A204.1 (cell line): Measurements from ENCODE around the gene OGA.

ENCODE experiments used
- FAIRE-seq: peaks from 2 replicates; lab custom pipeline; 2012; peaks lifted over from hg19 to GRCh38; lab: Jason Lieb, UNC

Gene OGA

DNA sequence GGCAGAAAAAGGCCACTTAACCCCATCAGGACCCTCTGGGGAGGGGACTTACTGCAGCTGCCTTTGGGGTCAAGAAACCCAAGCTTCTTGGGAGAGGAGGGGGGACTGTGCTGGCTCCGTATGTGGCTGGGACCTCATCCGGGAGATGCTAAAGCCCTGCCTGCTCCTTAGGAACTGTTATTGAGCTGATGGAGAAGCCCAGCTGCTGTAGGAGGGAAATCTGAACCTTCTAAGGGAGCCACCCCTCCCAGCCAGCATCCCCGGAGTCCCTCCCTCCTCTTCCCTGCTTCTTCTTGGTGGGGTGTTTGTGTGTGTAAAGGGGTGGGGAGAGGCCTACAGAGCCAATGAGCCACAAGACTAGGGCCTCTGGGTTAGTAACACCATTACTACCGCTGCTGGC, 17.1 kb upstream of the OGA start:
- no peak for FAIRE-seq

DNA sequence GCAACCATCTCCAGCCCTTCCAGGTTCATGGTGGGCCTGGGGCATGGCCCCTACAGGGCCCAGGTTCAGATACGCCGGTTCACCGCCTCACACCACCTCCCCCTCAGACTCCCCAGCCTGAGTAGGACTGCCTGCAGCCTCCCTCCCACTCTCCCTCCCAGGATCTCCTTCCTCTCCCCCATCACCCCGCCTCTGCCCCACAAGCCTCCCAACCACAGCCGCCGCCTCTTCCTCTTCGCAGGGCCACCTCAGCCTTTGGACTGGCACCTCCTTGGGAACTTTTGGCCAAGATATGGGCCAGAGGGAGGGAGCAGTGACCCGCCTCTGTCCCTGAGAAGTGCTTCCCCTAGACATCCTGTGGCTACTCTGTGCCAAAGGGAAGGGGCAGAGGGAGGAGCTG, 16.1 kb upstream of the OGA start:
- no peak for FAIRE-seq

DNA sequence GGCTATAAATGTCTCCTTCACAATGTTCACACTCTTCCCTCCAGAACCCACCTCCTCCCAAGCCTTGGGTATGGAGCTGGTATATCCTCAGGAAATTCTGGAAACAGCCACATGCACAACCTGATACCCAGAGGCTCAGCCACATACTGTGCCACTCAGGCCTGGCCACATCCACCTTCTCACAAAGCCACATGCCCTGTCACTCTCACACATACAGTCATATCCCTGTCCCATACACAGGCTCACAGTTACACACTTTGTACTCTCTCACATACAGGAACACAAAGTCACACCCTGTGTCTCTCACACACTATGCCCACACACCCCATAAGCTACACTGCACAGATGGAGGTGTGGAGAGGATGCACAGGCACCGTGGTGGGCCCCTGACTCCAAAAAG, 15.2 kb upstream of the OGA start:
- FAIRE-seq = no peak

DNA sequence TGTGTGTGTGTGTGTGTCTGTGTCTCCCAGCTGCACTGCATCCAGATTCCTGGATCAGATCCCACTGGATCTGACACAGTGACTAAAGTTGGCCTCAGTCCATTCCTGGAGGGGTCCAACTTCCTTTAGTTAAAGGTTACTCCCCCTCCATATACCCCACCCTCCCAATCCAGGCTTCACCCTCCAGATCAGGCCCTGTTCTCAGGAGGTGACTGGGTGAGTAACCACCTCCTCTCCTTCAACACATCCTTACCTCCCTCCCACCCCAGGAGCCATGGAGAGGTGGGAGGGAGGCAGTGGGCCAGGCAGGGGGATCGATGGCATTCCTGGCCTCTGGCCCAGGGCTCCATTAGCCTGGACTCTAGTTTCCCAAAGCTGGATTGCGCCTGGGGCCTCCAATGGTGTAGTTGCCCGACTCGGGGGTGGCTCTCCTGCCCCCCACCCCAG, 14.1 kb upstream of the OGA start:
- no peak for FAIRE-seq

DNA sequence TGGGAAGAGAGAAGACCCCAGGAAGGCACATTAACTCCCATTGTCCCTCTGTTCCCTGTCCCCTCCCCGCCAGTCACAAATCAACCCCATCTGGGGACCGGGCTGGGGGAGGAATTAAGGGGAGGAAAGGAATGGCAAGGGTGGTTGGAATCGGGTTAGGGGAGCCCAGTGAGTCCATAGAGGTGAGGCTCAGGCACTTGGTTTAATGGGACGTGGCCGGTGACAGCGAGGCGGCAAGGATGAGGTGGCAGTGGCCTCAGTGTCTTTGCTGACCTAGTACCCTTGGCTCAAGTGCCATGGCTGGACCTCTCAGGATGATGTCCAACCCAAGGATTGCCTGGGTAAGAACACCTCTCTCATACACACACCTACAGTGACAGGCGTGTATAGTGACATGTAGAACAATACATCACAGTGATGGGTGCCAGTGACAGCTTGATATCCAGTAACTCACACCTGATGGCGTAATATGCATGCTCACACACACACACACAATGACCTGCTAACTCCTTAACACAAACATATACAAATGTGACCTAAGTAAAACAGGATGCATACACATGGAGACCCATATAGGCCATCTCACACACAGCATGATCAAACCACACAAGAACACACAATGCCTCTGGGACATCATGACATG, 13.0 kb upstream of the OGA start:
- no peak for FAIRE-seq

DNA sequence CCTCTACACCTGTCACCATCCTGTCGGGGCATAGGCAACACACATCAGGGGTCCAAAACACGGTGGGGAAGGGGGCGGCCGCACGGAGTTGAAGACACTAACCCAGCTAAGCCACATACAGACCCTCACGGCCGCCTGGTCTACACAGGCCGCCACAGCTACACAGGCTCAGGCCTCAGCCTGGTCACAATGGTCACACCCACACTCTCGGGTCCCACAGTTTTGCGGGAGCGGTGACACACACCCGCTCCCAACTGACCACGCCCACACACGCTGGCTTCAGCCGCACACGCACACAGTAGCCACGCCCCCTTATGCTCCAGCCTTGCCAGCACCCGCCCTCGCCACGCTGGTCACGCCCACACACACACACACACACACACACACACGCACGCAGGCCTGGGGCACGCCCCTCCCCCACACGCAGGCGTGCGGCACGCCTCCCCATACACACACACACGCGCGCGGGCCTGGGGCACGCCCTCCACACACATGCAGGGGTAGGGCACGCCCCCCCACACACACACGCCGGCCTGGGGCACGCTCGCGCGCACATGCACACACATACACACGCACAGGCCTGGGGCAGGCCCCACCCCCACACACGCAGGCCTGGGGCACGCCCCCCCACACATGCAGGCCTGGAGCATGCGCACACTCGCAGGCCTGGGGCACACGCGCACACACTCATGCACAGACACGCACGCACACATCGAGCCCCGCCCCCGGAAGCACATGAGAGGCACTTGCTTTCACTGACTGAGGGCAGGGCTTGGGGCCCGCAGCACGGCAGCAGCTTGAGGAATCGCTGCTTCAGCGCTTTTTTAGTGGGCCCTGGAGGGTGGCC, 12.3 kb upstream of the OGA start:
- no peak for FAIRE-seq

DNA sequence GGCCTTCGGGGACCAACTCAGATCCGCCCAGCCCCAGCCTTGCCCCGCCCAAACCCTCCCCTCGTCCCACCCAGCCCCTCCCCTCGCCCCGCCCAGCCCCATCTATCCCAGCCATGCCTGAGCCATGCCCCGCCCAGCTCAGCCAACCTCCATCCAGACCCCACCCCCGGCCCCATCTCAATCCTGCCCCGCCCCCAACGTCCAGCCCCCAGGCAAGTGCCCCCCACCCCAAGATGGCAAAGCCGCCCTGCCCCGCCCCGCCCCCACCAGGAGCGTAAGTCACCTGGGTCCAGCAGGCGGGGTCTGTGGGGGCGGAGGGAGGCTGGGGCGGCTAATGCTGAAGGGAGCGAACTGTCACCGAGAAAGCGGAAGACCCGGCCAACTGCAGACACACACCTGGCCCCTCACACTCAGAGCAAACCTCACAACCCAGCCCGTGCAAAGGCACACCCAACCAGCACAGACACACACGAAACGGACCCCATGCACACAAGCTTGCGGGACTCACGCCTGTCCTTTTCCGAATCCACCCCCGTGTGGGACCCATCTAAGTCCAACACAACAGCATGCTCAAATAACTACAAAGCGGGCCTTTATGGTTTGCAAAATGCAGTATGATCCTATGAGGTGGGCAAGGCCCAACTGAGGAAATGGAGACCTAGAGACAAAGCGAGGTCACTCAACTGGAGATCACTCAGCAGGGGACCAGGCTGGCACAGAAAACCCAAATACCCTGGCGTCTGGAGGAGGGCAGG, 11.5 kb upstream of the OGA start:
- no peak for FAIRE-seq

DNA sequence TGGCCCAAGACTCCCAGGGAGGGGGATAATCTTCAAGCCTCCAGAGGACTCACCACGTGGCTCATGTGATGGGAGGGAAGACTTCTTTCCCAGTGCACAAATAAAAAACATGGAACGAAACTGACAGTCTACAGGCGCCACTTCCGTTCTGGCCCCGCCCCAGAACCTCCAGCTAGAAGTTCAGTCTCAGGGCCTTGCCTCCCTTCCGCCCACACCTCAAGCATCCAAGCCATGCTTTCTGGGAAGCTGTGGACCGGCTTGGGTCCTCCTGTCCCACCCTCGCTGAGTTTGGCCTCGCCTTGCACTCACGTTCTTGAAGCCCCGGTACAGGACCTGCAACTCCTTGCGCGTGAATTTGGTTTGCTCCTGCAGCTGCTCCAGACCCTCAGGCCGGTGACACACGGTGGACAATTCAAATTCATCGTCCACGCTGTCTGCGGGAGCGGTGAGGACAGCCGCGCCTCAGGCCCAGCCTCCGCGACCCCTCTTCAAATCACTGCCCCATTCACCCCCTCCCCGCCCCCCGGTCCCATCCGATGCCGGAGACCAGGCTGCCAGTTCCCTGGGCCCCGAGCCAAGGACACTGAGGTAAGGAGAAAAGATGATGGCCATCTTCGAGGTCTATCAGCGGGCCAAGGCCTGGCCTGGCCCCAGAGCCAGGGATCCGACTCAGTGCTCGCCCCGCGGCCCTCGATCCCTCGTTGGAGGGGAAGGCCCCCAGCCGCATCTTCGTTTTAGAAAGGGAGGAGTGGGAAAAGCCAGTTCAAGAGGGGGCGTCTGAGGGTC, 10.7 kb upstream of the OGA start:
- no peak for FAIRE-seq

DNA sequence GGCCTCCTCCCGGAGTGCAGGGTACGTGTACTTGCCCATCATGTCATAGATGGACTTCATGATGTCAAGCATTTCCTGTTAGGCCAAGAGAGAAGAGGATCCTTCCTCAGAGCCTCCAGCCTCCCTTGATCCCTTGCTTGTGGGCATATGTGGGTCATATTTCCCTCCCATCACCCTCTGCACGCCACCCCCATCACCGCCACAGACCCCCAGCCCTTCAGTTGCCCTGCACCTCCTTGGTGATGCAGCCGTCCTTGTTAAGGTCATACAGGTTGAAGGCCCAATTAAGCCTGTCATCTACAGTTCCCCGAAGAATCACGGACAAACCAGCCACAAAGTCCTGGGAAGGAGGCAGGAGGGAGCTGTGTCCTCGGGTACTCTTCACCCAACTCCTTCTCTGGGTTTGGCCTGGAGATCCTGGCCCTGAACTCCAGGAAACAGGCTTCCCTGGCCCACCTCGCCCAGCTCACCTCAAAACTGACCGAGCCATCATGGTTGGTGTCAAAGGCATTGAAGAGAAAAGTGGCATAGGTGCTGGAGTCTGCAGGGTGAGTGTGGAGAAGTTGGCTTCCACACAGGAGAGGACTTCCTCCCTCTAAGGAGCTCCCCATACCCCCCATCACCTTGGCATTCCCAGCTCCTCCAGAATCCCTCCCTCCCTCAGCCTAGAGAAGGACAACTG, 9.8 kb upstream of the OGA start:
- FAIRE-seq = no peak

DNA sequence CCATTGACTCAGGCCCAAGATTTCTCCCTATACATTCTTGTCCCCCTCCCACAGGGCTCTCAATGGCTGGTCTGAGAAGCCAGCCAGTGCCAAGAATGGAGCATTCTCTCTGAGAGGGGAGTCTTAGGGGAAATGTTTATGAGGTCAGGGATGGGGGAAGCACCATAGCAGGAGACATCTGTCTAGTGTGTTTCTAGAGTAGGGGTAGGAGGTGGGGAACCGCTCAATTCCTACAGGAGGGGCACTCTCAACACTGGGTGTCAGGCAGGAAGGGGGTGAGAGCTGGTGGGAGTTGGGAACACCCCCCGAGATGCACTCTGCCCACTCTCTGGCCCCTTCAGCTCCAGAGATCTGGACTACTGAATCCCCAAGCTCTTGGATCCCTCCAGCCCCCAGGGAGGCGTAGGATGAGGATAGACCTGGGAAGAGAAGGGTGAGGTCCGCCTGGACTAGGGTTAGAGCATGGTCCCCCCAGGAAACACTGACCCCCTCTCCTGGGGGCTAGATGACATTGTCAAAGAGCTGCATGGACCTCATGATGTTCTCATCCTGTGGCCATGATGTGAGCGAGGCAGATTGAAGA, 8.7 kb upstream of the OGA start:
- no peak for FAIRE-seq

DNA sequence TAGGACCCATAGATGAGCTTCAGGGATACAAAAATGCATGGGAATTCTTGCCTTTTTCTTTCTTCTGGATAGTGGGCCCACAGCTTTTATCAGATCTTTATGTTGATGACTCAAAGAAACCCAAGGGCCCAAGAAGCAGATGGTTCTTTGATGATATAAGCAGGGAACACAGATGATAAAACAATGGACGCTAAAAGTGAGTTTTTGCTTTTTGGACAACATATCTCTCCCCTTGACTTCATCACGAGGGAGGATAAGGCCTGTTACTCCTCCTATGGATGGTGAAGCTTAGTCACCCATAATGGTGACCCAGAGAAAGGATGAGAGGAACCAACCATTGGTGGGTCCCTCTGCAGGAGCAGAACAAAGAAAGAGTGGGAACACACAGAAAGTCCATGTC, 6.5 kb upstream of the OGA start:
- no peak for FAIRE-seq

DNA sequence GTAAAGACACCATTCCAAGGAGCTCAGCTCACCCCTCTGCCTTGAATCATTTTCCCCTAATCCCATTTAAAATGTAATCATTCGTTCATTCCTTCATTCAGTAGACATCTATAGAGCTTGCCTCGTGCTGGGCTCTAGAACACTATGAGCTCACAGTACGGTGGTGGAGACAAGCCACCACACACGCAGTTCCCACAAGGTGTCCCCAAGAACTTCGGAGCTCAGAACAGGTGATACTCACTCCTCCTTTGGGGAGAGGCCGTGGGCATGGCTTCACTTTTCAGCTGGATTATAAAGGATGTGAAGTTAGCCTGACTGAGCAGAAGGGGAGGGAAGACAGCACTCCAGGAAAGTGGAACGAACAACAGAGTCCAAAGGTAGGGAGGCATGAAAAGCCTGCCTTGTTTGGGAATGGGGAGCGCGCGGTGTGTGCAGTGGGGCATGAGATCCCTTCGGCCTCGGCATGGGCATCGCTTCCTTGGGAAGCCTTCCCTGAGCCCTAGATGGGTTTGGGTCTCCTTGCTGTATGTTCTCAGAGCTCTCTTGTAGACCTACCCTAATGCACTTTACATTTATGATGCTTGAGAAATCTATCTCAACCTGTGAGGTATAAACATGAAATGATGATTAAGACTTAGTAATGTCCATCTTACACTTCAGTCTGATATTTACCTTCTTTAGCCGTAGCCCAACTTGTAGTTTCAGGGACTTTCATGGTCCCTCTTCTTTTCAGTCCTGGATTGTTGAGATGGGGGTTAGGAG, 809 bp upstream of the OGA start:
- FAIRE-seq = no peak

DNA sequence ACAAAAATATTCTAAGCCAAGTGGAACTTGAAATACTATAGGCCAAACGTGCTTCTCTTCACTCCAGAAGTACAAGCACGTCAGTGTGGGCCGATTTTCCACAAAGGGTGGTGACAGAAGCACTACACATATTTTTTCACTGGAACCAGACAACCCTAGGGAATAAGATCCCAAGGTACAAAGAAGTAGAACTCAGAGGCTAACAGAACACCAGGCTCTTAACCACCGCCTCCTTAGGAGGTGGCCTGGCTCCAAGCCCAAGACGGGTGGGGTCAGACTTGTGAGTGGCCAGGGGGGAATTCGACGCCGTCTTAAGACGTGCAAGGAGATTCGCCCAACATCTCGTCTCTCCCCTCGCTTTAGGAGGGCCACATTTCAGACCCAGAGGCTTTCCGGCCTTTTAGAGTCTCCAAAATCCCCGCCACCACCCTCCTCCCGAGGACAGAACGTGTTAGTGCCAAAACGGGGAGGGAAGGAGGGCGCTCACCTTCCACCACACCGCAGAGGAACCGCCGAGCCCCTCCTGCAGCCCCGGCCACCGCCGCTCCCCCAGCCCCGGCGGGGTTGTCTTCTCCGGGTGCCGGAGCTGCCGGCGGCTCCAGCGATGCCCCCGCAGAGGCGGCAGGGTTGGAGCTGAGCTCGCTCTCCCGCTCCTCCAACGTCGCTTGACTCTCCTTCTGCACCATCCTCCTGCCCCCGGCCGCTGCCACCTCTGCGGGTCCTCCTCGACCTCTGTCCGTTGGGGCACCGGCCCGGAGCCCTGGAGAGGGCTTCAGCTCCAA, 716 bp downstream of the OGA start:
- FAIRE-seq = peak; percentile 67

DNA sequence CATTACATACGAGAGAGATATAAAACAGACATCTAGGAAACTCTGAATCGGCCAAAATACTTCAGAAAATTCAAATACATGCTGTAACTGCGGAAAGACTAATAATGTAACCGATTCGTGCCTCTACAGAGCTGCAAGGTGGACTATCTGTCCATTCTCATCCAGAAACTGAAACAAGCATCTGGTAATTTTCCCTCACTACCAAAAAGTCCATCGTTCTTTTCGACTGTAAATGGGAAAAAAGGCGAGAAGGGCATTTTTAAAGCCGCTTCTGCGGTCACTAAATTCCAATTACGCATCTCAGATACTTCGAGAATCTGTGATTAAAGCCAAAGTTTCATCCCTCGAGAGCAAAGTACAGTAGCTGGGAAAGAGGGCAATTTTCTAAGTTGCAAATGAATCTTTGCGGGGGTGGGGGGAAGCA, 1.3 kb downstream of the OGA start:
- FAIRE-seq = no peak

DNA sequence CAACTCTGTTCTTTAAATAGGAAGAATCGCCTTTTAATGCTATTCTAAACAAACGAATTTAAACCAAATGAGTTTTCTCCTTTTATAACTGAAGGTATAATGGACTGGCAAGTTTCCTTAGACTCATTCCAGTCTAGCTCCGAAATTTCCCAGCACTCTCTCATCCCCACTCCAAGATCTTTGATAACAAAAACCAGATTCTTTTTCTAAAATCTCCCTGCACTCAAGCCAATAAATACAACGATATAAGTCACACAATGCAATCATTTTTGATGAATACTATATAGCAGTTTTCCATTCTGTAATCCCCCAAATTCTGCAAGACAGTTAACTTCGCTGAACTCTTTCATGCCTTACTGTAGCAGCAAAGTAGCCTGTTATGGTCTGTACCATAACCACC, 1.9 kb downstream of the OGA start:
- no peak for FAIRE-seq

DNA sequence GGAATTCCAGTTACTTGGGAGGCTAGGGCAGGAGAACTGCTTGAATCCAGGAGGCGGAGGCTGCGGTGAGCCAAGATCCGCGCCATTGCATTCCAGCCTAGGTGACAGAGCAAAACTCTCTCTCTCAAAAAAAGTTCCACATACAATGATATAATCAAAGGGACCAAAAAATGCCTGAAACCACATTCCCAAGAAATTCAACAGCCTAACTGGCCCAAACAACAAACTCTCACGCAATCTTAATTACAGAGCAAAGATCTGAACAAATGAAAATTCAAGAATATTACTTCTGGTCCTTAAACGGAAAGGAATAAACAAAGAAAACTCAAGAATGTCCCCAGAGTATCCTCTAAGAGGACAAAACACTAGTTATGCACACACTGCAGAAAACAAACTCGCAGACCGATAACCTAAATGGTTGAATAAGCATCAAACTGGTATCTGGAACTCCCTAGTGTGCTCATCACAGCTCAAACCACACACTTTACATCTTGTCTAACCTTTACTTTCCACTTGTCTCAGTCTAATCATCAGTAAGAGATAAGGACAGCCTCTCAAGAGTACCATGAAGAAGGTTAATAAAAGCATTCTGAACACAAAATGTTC, 3.7 kb downstream of the OGA start:
- no peak for FAIRE-seq

DNA sequence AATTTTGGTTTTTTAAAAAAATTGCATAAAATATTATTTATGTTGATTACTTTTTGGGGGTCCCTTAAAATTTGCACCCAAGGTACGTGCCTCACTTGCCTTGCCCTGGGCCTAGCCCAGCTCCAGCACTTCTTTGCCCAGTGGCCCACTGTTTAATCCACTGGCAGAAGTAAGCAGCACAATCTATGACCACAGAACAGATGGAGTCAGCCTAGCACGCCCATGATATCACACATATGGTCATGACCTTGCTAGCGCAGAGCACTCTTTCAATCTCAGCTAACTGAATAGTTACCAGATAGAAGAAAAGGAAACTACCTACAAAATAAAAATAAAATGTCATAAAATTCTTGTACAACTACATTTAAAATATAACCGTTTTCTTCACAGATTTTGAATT, 5.6 kb downstream of the OGA start:
- FAIRE-seq = no peak

DNA sequence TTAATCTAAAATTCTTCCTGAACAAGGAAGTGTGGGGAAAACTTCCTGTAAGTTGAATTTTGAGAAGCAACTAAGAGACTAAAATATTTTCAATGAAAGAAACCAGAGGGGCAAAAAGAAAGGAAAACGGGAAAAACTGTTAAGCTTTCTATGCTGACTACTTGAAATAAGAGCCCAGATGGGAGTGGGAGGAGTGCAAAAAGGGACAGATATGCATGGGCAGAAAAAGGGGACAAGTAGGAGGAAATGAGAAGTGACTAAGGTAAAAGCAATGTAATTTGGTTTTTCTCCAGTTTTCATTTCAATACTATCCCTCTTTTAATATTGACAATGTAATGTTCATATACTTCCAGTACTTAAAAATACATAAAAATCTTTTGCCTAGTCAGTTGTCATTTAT, 11.1 kb downstream of the OGA start:
- FAIRE-seq = no peak

DNA sequence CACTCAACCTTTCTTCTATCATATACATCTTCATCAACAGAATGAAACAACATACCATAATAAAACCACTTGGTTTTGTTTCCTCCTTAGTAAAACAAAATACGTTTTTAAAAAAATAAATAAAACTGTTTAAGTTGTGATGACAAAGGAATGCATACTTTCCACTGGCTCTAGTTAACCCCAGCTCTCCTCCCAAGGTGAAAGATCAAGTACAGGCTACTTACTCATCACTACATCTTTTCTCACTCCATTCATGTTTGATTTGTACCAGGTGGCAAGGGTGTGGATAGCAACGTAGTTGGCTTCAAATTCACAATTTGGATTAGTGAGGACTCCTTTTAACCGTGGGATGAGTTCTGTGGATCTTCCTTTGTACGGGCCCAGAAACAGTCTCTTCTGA, 14.7 kb downstream of the OGA start:
- no peak for FAIRE-seq
